ENCODE measurements around the gene CPSF4.

- no peak for TF ChIP-seq MXI1 (conservative IDR thresholded peaks at IDR 0.05; ENCODE audit: poor library complexity, severe bottlenecking)
- no peak for TF ChIP-seq TAF1 (IDR thresholded peaks at IDR 0.05; ENCODE audit: low read depth)
- no peak for TF ChIP-seq CTCF (IDR thresholded peaks at IDR 0.05; ENCODE audit: poor library complexity, severe bottlenecking)
- TF ChIP-seq EZH2 (IDR thresholded peaks at IDR 0.05; ENCODE audit: borderline replicate concordance, insufficient read depth, low read length, poor library complexity, severe bottlenecking) = no peak
- no peak for TF ChIP-seq EP300 (conservative IDR thresholded peaks at IDR 0.05; ENCODE audit: poor library complexity, severe bottlenecking)
- TF ChIP-seq REST (IDR thresholded peaks at IDR 0.05; ENCODE audit: borderline replicate concordance) = no peak
- no peak for TF ChIP-seq RAD21 (conservative IDR thresholded peaks at IDR 0.05)
- TF ChIP-seq POLR2AphosphoS5 (IDR thresholded peaks at IDR 0.05) = no peak
- TF ChIP-seq SMC3 (conservative IDR thresholded peaks at IDR 0.05; ENCODE audit: poor library complexity) = no peak
Measured at GRCh38 chr7:99428972-99429566, 9.7 kb upstream of the CPSF4 start.

Data from neural cell (in vitro differentiated cells).